HCT116 (cell line): ENCODE data around the gene GTF3C1. TPM values are rescaled to one million over a fixed set of nuclear protein-coding genes. Genes with fewer than 3 reads are reported as not detected.

Experiments used
- ATAC-seq: fragments of 200-7000 bp; cut with Tn5 transposase; 2 replicates; pipeline ENCODE4 v1.9.1; 2020; ENCODE audit warnings: mild to moderate bottlenecking, moderate library complexity
- BruUV-seq: library from RNA; stranded (reverse); fragments of 400-500 nt; replicated peaks from 2 replicates; lab custom pipeline; 2021; lab: Mats Ljungman, UMichigan
- CTCF ChIA-PET: fragments of 300-600 bp; sonication (Branson Sonifier 250); formaldehyde crosslinking; loops from one replicate; lab custom pipeline; 2021; ENCODE audit warnings: antibody characterized with exemption; lab: Charles Lee
- POLR2A ChIA-PET: fragments of 300-600, 350-600 bp; sonication (Branson Sonifier 250); formaldehyde crosslinking; loops from one replicate; lab custom pipeline; 2021; ENCODE audit warnings: antibody characterized with exemption; lab: Charles Lee
- RAD21 ChIA-PET, 2 experiments: fragments of 300-600 bp; sonication (Branson Sonifier 250); formaldehyde crosslinking; loops; one replicate each; lab custom pipeline; 2023; ENCODE audit warnings: low total read pairs in 2 of 2; ENCODE audit not compliant: uncharacterized antibody in 2 of 2, unreplicated experiment in 2 of 2, low non-redundant PET in 1 of 2; lab: Charles Lee
- DNase-seq: peaks from one replicate; pipeline ENCODE4 v3.0.0-alpha.2; 2010; ENCODE audit warnings: low read depth, low spot score
- H2AFZ ChIP-seq: fragments of 200-600 bp; shearing (Covaris generic), sonication (generic); 2 replicates; pipeline ENCODE4 v1.6.1; 2017; ENCODE audit warnings: low read depth, mixed run types, mixed read lengths, antibody characterized with exemption, low read length; ENCODE audit not compliant: poor library complexity, severe bottlenecking
- H3K27ac ChIP-seq: 2 replicates; pipeline ENCODE4 v1.5.1; 2012; ENCODE audit warnings: low read depth, low read length
- H3K27me3 ChIP-seq: fragments of 200-600 bp; sonication (generic); 2 replicates; pipeline ENCODE4 v1.6.1; 2016; ENCODE audit warnings: mixed run types, low read length, mixed read lengths; ENCODE audit not compliant: insufficient read depth
- H3K36me3 ChIP-seq, 2 experiments: fragments of 200-500 bp in 1 of 2; fragments of 200-600 bp in 1 of 2; sonication (Bioruptor generic) in 1 of 2; sonication (generic) in 1 of 2; 2 replicates each; pipeline versions ENCODE4 v1.5.1 to v1.6.1; 2014 to 2016; ENCODE audit warnings: low read length in 2 of 2, inconsistent platforms in 1 of 2, mixed read lengths in 1 of 2, mixed run types in 1 of 2; ENCODE audit not compliant: insufficient read depth in 2 of 2, control insufficient read depth in 1 of 2
- H3K4me1 ChIP-seq, 2 experiments: fragments of 200-600 bp in 1 of 2; sonication (generic) in 1 of 2; 2 replicates each; pipeline versions ENCODE4 v1.5.1 to v1.6.1; 2012 to 2017; ENCODE audit warnings: low read length in 2 of 2, inconsistent platforms in 1 of 2, mild to moderate bottlenecking in 1 of 2, mixed read lengths in 1 of 2, mixed run types in 1 of 2, moderate library complexity in 1 of 2; ENCODE audit not compliant: insufficient read depth in 2 of 2, control insufficient read depth in 1 of 2
- H3K4me2 ChIP-seq: fragments of 200-600 bp; sonication (generic); 2 replicates; pipeline ENCODE4 v1.6.1; 2017; ENCODE audit warnings: mixed run types, low read length, mixed read lengths
- H3K4me3 ChIP-seq, 2 experiments: fragments of 200-600 bp in 1 of 2; sonication (generic) in 1 of 2; replicated peaks in 1 of 2; 2 replicates each; pipeline ENCODE4 v1.5.1; 2011 to 2016; ENCODE audit warnings: low read length in 2 of 2, control low read depth in 1 of 2, low read depth in 1 of 2, mild to moderate bottlenecking in 1 of 2, mixed read lengths in 1 of 2, mixed run types in 1 of 2
- H3K79me2 ChIP-seq: fragments of 200-600 bp; sonication (generic); 2 replicates; pipeline ENCODE4 v1.6.1; 2017; ENCODE audit warnings: mild to moderate bottlenecking, mixed run types, low read length, moderate library complexity, mixed read lengths; ENCODE audit not compliant: insufficient read depth
- H3K9ac ChIP-seq: fragments of 200-600 bp; sonication (generic); 2 replicates; pipeline ENCODE4 v1.6.1; 2016; ENCODE audit warnings: low read length, mixed read lengths
- H3K9me2 ChIP-seq: fragments of 200-600 bp; sonication (generic), shearing (Covaris generic); 2 replicates; pipeline ENCODE4 v1.6.1; 2017; ENCODE audit warnings: mixed run types, mild to moderate bottlenecking, moderate library complexity; ENCODE audit not compliant: insufficient read depth
- H3K9me3 ChIP-seq, 2 experiments: fragments of 200-500 bp in 1 of 2; fragments of 200-600 bp in 1 of 2; sonication (Bioruptor generic) in 1 of 2; sonication (generic) in 1 of 2; 2 replicates each; pipeline ENCODE4 v1.6.1; 2014 to 2017; ENCODE audit warnings: low read length in 2 of 2, mixed read lengths in 2 of 2, inconsistent platforms in 1 of 2, low read depth in 1 of 2, mild to moderate bottlenecking in 1 of 2, mixed run types in 1 of 2, moderate library complexity in 1 of 2; ENCODE audit not compliant: control insufficient read depth in 1 of 2, insufficient read depth in 1 of 2
- H4K20me1 ChIP-seq: fragments of 200-600 bp; sonication (generic), shearing (Covaris generic); 2 replicates; pipeline ENCODE4 v1.6.1; 2017; ENCODE audit warnings: mixed run types, mild to moderate bottlenecking, moderate library complexity; ENCODE audit not compliant: insufficient read depth
- ATF3 ChIP-seq: IDR thresholded peaks from 2 replicates; pipeline ENCODE4 v1.6.1; 2012
- CTCF ChIP-seq, 3 experiments: fragments of 200-600 bp in 1 of 3; sonication (generic) in 1 of 3; IDR thresholded peaks in 2 of 3; conservative IDR thresholded peaks in 1 of 3; 2 replicates each; pipeline ENCODE4 v1.5.1; 2012 to 2017; ENCODE audit warnings: low read depth in 2 of 3, low read length in 2 of 3, antibody characterized with exemption in 1 of 3, borderline replicate concordance in 1 of 3, control low read depth in 1 of 3, mild to moderate bottlenecking in 1 of 3, mixed read lengths in 1 of 3, mixed run types in 1 of 3, moderate library complexity in 1 of 3; ENCODE audit not compliant: insufficient read depth in 1 of 3
- EZH2 ChIP-seq: fragments of 200-600 bp; sonication (generic); IDR thresholded peaks from 2 replicates; pipeline ENCODE4 v1.6.1; 2017; ENCODE audit warnings: antibody characterized with exemption, mixed run types
- EZH2phosphoT487 ChIP-seq: fragments of 200-600 bp; IDR thresholded peaks from 2 replicates; pipeline ENCODE4 v1.6.1; 2018; ENCODE audit warnings: antibody characterized with exemption, borderline replicate concordance
- FOSL1 ChIP-seq: IDR thresholded peaks from 2 replicates; pipeline ENCODE4 v1.6.1; 2012; ENCODE audit warnings: low read depth
- JUND ChIP-seq: IDR thresholded peaks from 2 replicates; pipeline ENCODE4 v1.6.1; 2012
- MAX ChIP-seq: IDR thresholded peaks from 2 replicates; pipeline ENCODE4 v1.6.1; 2012
- POLR2A ChIP-seq: IDR thresholded peaks from 2 replicates; pipeline ENCODE4 v1.7.0; 2011; ENCODE audit warnings: borderline replicate concordance; ENCODE audit not compliant: insufficient read depth, insufficient read length; ENCODE audit errors: extremely low read depth
- POLR2AphosphoS5 ChIP-seq: IDR thresholded peaks from 2 replicates; pipeline ENCODE4 v1.6.1; 2011; ENCODE audit warnings: mild to moderate bottlenecking, low read depth, low read length, moderate library complexity
- SP1 ChIP-seq: IDR thresholded peaks from 2 replicates; pipeline ENCODE4 v1.6.1; 2012; ENCODE audit warnings: low read depth
- TCF7L2 ChIP-seq: IDR thresholded peaks from 2 replicates; pipeline ENCODE4 v1.7.0; 2011; ENCODE audit warnings: borderline replicate concordance, inconsistent platforms; ENCODE audit not compliant: insufficient read depth, insufficient read length; ENCODE audit errors: extremely low read depth
- YY1 ChIP-seq: IDR thresholded peaks from 2 replicates; pipeline ENCODE4 v1.6.1; 2011; ENCODE audit warnings: low read length, low read depth, moderate library complexity, mild to moderate bottlenecking; ENCODE audit not compliant: insufficient replicate concordance; ENCODE audit errors: extremely low read depth
- ZFX ChIP-seq: fragments of 450-650 bp; IDR thresholded peaks from 2 replicates; pipeline ENCODE4 v1.6.1; 2017
- ZNF274 ChIP-seq: fragments of 200-500 bp; sonication (Bioruptor generic); IDR thresholded peaks from 2 replicates; pipeline ENCODE4 v1.6.1; 2014; ENCODE audit warnings: mild to moderate bottlenecking, low read depth, low read length, inconsistent platforms
- intact Hi-C: fragments of 100-400 bp; cut with micrococcal nuclease; formaldehyde crosslinking; loops from 2 replicates; pipeline ENCODE4 v1.10.0; 2022
- total RNA-seq: library from RNA; stranded (reverse); gene quantifications from one replicate; pipeline ENCODE4 v1.2.1, GENCODE V29; 2021; ENCODE audit not compliant: unreplicated experiment

Gene GTF3C1
- total RNA-seq, 1 experiment from 2014 or later: 97.5 TPM

GRCh38 chr16:27491894-27492587 is 57.7 kb downstream of the GTF3C1 start:
- CTCF ChIA-PET: no interaction called here
- Histone ChIP-seq H2AFZ (no peak overlapping the region), H3K4me2 (no peak overlapping the region), H3K9me3 (no peaks in the 10 kb centered on the region), H3K4me3 (no peak overlapping the region), H3K36me3 (peaks cover 44 to 49% of the 10 kb centered on the region in 2 experiments), H3K27me3 (no peaks in the 10 kb centered on the region), H3K79me2 (no peaks in the 10 kb centered on the region), H3K9ac (no peak overlapping the region), H3K9me2 (no peaks in the 10 kb centered on the region), H4K20me1 (no peaks in the 10 kb centered on the region), H3K27ac (no peak overlapping the region), H3K4me1 (no peaks in the 10 kb centered on the region)
- intact Hi-C loops: no loop called here
- DNase-seq (no peak), ATAC-seq (no peak)
- POLR2A ChIA-PET: no interaction called here
- TF ChIP-seq TCF7L2 (no peak), JUND (no peak), EZH2 (no peak), YY1 (no peak), POLR2AphosphoS5 (no peak), ZNF274 (no peak), CTCF (IDR thresholded peaks at IDR 0.05 in 2 of 3, conservative IDR thresholded peaks at IDR 0.05 in 1 of 3; ENCODE audit: borderline replicate concordance in 1 of 3, insufficient read depth in 1 of 3, low read depth in 2 of 3, low read length in 2 of 3) (no peak), ZFX (no peak), ATF3 (no peak), FOSL1 (no peak), MAX (no peak), POLR2A (no peak), EZH2phosphoT487 (no peak), SP1 (no peak)
- RAD21 ChIA-PET: no interaction called here
- BruUV-seq: no TSS peak
